ENCODE data around the gene TPM3.
"Not testable (repeated sequence)": the region's sequence is repeated elsewhere in the genome, so short reads cannot be mapped to it uniquely, and the experiment has no call there.

TPM3 gene

DNA sequence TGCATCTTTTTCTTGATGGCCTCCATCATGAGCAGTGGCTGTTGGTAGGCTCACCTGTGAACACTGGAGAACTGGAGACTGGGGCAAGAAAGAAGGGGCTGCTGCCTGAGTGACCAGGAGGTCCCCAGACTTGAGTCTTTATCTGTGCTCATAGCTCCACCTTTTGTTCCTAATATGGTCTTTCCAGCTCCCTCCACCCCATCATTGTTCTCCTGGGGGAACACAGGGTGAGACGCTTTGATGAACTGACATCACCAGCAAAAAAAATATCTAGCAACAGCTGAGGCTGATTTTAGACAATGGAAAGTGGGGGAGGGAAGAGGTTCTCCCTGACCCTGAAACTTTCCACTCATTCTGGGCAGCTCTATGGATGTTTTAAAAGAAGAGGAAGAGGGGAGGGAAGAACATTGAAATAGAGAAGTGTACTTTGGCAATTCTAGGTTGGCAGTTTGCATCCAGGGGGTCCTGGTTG lies at the start of gene TPM3:
TPM3 (minus strand) TSS at position 111 of the 472 bp plus-strand sequence; CDS start at position 29, 82 bp downstream.
- no peak for DNase-seq

GRCh38 chr1:154240294-154240833 lies 48.5 kb upstream of the TPM3 start:
- no peak for DNase-seq

- no peak for DNase-seq
These were observed 47.6 kb upstream of the TPM3 start for GRCh38 chr1:154239491-154239890.

GRCh38 chr1:154237880-154238506 lies 46.1 kb upstream of the TPM3 start:
- DNase-seq, result no peak

DNA sequence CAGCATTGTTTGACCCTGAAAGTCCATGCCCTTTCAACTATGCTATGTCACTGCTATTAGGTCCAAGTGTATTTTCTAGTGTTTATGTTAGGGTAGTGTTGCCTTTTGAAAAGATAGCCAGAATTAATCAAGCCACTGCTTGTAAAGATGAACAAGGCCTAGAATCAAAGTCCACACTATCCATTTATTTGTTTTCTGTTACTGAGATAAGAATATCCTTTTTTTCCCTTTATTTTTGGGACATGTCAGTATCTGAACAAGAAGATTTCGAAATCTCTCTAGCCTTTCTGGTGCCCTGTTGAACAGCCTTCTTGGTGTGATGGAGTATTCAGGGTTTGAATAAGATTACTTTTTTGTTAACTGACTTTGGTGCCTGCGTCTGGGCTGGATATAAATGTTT lies 45.5 kb upstream of the TPM3 start:
- DNase-seq, result no peak

DNA sequence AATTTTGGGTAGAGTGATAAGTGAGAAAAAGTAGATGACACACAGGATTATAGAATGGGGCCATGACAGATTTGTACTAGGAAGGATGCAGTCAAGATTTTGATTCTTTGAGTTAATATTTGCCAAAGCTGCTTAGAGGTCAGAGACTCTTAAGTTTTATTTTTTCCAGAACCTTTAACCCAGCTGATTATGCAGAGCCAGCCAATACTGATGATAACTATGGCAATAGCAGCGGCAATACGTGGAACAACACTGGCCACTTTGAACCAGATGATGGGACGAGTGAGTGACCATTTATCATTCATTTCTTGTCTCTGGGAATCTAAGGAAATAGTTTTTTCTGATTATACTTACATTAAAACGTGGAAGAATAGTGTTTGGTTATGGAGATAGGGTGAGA lies 45.0 kb upstream of the TPM3 start:
- no peak for DNase-seq

- DNase-seq, result not testable (repeated sequence)
These were observed 41.2 kb upstream of the TPM3 start for GRCh38 chr1:154233127-154233526.

GRCh38 chr1:154231112-154231511 lies 39.2 kb upstream of the TPM3 start:
- DNase-seq, result not testable (repeated sequence)

DNA sequence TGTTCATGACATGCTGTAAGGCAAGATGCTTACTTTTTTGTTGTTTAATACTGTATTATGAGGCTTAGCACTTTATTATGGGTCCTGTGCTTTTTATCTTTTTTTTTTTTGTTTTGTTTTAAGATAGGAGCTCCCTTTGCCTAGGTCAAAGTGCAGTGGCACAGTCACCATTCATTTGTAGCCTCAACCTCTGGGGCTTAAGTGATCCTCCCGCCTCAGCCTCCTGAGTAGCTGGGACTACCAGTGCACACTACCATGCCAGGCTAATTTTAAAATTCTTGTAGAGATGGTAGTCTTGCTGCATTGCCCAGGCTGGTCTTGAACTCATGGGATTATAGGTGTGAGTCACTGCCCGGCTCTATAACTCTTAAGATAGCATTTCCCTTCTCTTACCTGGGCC lies 33.5 kb upstream of the TPM3 start:
- DNase-seq, result no peak

DNA sequence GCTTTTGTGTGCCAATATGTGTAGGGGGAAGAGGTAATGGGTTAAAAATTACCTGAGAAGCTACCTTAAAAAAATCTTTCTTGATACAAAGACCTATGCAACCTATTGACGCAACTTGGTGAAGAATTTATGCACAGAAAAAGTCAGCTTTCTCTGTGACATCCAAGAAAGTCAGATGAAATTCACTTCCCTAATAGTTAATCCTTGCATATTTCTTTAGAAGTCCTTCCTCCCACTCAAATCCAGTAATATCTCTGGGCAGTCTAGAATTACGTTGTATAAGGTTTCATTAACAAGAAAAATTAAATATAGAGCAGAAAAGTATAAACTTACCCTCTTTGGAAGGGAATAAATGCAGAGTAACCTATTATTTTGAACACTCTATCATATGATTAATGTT lies 31.7 kb upstream of the TPM3 start:
- DNase-seq, result no peak

DNA sequence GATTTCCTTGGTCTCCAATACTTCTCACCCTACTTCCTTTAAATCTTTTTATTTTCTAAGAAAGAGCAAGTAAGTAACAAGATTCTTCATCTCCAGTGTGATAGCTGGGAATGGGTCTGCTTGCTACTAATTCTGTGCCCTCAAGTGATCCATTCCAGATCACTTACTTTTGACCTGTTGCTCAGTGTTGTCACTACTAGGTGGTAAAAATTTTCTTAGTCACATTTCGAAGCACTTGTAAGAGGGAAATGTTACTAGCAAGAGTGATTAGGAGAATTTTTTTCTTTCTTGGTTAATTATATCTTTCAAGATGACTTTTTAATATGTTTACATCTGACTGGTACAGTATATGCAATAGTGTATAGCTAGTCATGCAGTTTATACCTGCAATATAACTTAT lies 31.0 kb upstream of the TPM3 start:
- no peak for DNase-seq

DNA sequence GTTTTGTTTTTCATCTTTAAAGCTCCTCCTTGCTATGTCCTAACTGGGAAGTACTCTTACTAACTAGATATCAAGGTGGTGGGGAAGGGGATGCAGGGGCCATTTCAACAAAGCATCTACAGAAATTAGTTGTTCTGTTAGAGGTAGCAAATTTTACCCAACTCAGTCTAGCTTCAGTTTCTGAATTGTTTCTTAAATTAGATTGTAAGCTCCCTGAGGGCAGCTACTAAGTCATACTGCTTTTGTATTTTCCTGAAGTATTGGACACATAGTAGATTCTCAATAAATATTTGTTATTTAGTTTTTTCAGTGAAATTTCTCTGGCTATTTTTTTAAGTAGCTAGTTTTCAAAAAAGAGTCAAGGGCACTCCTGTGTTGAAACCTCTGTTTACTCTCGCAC lies 30.6 kb upstream of the TPM3 start:
- DNase-seq, result no peak

DNA sequence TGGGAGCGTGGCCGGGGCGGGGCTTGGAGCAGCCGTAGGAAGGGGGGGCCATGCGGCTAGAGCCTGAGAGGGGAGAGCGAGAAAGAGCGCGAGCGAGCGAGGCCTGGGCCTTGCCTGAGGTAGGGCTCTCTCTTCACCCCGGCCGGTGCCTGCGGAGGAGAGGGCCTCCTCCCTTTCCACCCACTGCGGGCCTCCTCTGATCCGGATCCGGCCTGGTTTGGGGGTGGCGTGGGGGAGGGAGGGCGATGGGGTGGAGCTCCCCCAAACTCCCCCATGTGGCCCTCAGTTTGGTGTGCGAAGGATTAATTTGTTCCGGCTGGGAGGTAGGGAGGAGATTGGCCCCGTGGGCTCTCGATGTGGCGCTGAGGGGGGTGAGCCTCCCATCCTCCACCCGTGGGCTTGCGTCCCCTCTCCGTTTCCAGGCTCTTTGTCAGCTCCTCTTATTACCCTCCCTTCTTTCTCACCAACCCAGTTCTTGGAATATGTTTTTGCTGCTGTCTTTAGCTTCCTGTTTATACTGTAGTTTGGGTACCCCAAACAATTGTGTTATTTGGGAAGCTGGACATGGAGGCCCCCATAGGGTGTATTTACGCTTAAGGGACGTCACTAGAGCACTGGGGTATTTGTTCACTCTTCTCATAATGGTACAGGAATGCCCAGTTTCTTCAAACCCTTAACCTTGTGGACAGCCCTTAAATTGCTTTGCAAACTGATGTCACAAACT lies 29.5 kb upstream of the TPM3 start:
- peak; percentile 14 for DNase-seq

GRCh38 chr1:154220970-154221277 lies 29.0 kb upstream of the TPM3 start:
- DNase-seq, result no peak

DNA sequence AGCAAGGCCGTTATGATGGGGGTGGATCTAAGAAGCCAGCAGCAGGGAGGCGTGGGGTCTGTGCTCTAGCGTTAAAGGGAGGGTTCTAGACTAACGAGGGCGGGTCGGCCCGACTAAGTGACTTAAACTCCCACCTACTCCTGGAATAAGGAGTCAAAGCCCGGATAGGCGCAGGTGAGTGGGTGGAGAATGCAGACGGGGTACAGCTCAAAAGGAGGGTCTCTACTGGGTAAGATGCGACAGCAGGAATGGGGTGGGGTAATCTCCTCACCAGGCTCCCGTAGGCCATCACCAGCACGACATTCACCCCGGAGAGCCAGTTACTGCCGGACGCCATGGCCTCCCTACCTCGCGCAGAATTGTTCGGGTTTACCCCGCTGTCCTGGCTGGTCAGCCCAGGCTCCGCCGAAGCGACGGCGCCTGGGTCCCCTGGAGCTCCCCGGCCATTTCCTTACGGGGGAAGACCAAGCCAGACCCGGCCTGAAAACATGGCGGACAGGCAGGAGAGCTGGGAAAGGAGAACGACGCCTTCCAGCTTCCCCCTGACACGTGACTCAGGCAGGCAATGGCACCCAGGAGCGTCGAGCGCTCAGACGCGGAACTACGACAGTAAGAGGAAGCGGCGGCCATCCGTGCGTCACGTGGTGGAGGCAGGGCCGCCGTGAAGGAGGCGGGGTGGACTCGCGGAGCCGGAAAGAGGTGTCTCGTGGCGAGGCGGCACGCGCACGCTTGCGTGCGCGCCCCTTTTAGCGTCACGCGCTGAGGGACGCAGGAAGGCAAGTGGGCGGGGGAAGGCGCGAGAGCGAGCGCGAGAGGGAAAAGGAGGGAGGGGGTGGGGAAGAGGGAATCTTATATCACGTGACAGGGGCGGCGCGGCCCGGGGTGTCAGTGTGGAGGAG lies 28.4 kb upstream of the TPM3 start, which contains the start of gene UBAP2L:
UBAP2L (plus strand) TSS at position 885 of the 899 bp plus-strand sequence. CDS start 4,169 bp downstream, outside the sequence.
- DNase-seq, result peak; percentile 98

- DNase-seq, result no peak
These were observed 27.6 kb upstream of the TPM3 start for GRCh38 chr1:154219541-154219940.

GRCh38 chr1:154218545-154218944 lies 26.6 kb upstream of the TPM3 start:
- DNase-seq, result no peak

DNA sequence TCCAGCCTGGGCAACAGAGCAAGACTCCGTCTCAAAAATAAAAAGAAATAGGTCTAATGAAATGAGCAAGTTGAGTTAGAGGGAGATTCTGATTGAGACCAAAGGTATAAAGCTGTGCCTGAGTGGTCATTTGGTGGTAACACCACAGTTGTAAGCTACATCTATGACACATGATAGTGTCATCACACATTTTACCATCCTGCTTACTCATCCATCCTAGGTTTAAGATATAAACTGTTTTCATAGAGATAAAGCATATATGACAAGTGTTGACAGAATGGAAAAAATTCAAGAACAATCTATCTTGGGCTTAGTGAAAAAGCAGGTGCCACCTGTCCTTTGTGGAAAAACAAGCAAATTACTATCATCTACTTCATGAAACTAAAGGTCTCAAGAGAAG lies 21.4 kb upstream of the TPM3 start:
- no peak for DNase-seq

DNA sequence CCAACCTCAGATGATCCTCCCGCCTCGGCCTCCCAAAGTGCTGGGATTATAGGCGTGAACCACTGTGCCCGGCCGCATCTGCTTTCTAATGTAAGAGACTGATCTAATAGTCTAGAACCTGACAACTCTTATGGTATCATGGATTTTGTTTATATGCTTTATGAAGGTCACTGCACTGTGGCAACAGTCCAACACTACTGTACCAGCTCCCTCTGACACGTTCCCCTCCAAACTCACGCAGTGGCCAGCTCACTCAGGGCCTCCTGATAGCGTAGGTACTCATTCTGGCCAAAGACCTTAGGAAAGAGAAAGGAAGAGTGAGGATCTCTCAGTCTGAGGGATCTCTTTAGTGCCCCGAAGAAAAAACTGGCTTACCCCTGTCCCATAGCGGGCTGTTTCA lies 20.2 kb upstream of the TPM3 start:
- DNase-seq, result no peak

GRCh38 chr1:154208677-154209388 lies 16.9 kb upstream of the TPM3 start:
- DNase-seq, result no peak

DNA sequence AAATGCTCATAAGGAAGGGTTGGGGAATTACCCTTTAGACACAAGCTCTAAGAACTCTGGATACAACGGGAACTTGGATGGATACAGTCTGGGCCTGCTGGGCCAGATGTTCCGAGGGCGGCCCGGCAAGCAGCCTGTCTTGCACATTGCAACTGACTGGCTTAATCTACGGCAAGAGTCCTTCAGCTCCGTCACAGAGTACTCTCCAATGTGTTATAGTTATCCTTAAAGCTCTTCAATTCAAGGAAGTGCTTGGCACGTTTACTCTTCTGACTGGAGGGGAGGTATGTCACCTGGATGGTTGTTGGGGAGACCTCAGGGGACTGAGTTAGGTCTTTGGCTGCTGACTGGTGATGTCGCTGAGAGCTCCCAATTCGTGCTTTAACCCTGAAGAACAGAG lies 15.4 kb upstream of the TPM3 start:
- DNase-seq, result no peak

- no peak for DNase-seq
These were observed 14.3 kb upstream of the TPM3 start, which contains the start of gene CFAP141 for GRCh38 chr1:154206196-154206595. Gene CFAP141, minus strand, starts transcription at chr1:154206333. Its CDS starts 26 bp downstream, at chr1:154206307.

DNA sequence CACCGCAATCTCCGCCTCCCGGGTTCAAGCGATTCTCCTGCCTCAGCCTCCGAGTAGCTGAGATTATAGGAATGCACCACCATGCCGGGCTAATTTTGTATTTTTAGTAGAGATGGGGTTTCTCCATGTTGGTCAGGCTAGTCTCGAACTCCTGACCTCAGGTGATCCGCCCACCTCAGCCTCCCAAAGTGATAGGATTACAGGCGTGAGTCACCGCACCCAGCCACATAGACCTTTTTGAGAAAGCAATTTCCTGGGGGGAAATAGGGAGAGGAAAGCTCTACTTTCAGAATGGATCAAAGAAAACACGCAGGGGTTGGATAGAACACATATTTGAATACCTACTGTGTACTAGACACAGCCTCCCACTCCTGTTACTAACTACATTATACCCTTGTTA lies 13.9 kb upstream of the TPM3 start:
- DNase-seq, result not testable (repeated sequence)
